GM18508 (cell line): Measurements from ENCODE around the gene ZNF787.

ENCODE experiments used
- ATAC-seq: cut with Tn5 transposase; IDR thresholded peaks from one replicate; pipeline ENCODE4 v1.9.1; 2021; ENCODE audit warnings: moderate number of reproducible peaks; ENCODE audit not compliant: insufficient read depth, unreplicated experiment

The ZNF787 gene

GRCh38 chr19:56091751-56092546 lies 29.1 kb downstream of the ZNF787 start:
- no peak for ATAC-seq

- no peak for ATAC-seq
Observed at GRCh38 chr19:56091066-56091490, 30.0 kb downstream of the ZNF787 start.

GRCh38 chr19:56089344-56089743 lies 31.8 kb downstream of the ZNF787 start:
- no peak for ATAC-seq

GRCh38 chr19:56088497-56089215 lies 32.4 kb downstream of the ZNF787 start:
- no peak for ATAC-seq

GRCh38 chr19:56087647-56088496 lies 33.2 kb downstream of the ZNF787 start:
- ATAC-seq, result no peak

GRCh38 chr19:56086671-56087430 lies 34.2 kb downstream of the ZNF787 start:
- ATAC-seq, result no peak

GRCh38 chr19:56085571-56086275 lies 35.4 kb downstream of the ZNF787 start:
- ATAC-seq, result no peak

- no peak for ATAC-seq
Observed at GRCh38 chr19:56084835-56085536, 36.1 kb downstream of the ZNF787 start.

- no peak for ATAC-seq
Observed at GRCh38 chr19:56083668-56084067, 37.4 kb downstream of the ZNF787 start.

GRCh38 chr19:56080669-56081401 lies 40.3 kb downstream of the ZNF787 start:
- ATAC-seq, result no peak

GRCh38 chr19:56079609-56080008 lies 41.5 kb downstream of the ZNF787 start:
- ATAC-seq, result no peak

GRCh38 chr19:56076498-56076897 lies 44.6 kb downstream of the ZNF787 start:
- no peak for ATAC-seq

GRCh38 chr19:56071151-56071550 lies 49.9 kb downstream of the ZNF787 start:
- no peak for ATAC-seq

- ATAC-seq, result no peak
Observed at GRCh38 chr19:56069642-56070041, 51.5 kb downstream of the ZNF787 start.

- ATAC-seq, result no peak
Observed at GRCh38 chr19:56066152-56067023, 54.7 kb downstream of the ZNF787 start.

GRCh38 chr19:56053596-56053995 lies 67.5 kb downstream of the ZNF787 start:
- ATAC-seq, result no peak
